ENCODE results near the gene NOD1.

- TF ChIP-seq CTCF (IDR thresholded peaks at IDR 0.05), result no peak
- peak; percentile 66 to 92 (median 82) for TF ChIP-seq POLR2AphosphoS5 (IDR thresholded peaks at IDR 0.05)
- TF ChIP-seq POLR2A (IDR thresholded peaks at IDR 0.05), result no peak
Measured at GRCh38 chr7:30470771-30471170, 7.8 kb downstream of the NOD1 start.
